H7 (cell line): ENCODE data around the gene NUP160. TPM values are rescaled to one million over a fixed set of nuclear protein-coding genes. Genes with fewer than 3 reads are reported as not detected.
"Not testable (repeated sequence)": the region's sequence is repeated elsewhere in the genome, so short reads cannot be mapped to it uniquely, and the experiment has no call there.

Experiments used
- DNase-seq: peaks from one replicate; pipeline ENCODE4 v3.0.0; 2012
- H3K27me3 ChIP-seq: 2 replicates; pipeline ENCODE4 v1.6.0; 2011; ENCODE audit warnings: mild to moderate bottlenecking, low read length; ENCODE audit not compliant: control insufficient read depth, insufficient read depth
- H3K36me3 ChIP-seq: replicated peaks from 2 replicates; pipeline ENCODE4 v1.5.1; 2011; ENCODE audit warnings: low read length; ENCODE audit not compliant: control insufficient read depth, insufficient read depth
- H3K4me3 ChIP-seq: 2 replicates; pipeline ENCODE4 v1.5.1; 2011; ENCODE audit warnings: low read depth, mild to moderate bottlenecking, control low read depth, low read length, moderate library complexity; ENCODE audit not compliant: insufficient read depth
- total RNA-seq: library from RNA; depleted of rRNA; stranded (reverse); fragments of >200 nt; shearing (Covaris generic); gene quantifications from 2 replicates; pipeline ENCODE4 v1.2.3, GENCODE V29; 2014

Gene NUP160
- total RNA-seq, 1 experiment from 2014 or later: 48.0 TPM

GRCh38 chr11:47790017-47790416 lies 58.1 kb downstream of the NUP160 start:
- DNase-seq: not testable (repeated sequence)
- peaks cover 28% of the 10 kb centered on the region for H3K36me3 ChIP-seq

DNA sequence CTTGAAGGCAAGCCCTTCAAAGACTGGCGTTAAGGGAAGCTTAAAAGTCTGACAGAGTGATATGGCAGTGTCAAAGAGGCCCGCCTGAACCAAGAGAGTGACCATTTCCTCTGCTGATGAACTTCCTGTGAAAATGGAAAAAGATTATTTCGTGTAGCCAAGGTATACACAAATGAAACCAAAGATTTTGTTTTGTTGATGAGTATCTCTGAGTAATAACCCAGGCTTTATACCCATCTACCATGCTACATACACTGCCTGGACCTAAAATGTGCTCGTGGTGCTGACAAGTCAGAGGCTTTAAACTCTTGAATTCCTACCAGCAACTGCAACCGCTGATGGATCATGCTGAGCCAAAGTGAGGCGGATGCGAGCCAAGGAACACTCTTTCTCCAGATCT lies 60.0 kb downstream of the NUP160 start:
- no peaks in the 10 kb centered on the region for H3K27me3 ChIP-seq
- no peak overlapping the region for H3K4me3 ChIP-seq
- DNase-seq: no peak
- H3K36me3 ChIP-seq: peaks cover 27% of the 10 kb centered on the region

More at GRCh38 chr11:47790017-47790416, 58.1 kb downstream of the NUP160 start:
- not testable (repeated sequence) for H3K27me3 ChIP-seq, H3K4me3 ChIP-seq

DNA sequence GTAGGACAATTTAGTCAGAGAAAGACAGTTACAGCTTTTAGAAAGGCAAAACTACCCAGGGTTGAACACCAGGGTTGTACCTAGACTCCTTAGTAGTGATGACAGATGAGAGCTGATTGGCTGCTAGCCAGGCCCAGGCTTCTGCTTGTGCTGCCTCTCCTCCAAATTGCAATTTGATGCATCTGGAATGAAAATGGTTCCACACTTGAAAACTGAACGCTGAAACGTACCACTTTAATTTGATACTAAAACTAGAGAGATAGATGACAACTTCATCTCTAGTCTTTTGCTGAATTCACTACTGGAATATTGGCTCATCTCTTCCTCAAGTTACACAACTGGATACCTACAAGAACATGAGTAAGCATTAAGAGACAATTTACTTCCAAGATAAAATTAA lies 61.8 kb downstream of the NUP160 start:
- Histone ChIP-seq H3K36me3 (peaks cover 22% of the 10 kb centered on the region), H3K27me3 (no peaks in the 10 kb centered on the region), H3K4me3 (no peak overlapping the region)
- no peak for DNase-seq

DNA sequence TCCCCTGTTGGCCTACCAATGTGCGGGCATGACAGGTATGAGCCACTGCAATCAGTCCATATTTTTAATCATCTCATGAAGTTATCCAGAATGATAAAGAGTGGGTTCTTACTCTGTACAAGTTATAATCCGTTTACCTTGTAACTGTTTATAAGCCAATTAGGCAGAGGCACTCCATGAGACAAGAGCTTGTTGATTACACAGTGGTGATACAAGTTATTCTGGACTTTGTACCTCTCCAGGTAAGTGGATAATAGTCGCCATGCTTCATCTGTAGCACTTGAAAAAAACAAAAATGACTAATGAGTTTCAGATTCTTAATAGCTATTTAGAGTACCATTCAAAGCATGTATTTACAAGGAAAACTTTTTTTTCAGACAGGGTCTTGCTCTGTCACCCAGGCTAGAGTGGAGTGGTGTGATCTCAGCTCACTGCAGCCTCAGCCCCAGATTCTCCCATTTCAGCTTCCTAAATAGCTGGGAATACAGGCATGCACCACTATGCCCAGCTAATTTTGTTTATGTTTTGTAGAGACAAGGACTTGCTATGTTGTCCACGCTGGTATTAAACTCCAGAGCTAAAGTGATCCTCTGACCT lies 63.3 kb downstream of the NUP160 start:
- no peaks in the 10 kb centered on the region for H3K27me3 ChIP-seq
- peaks cover 23% of the 10 kb centered on the region for H3K36me3 ChIP-seq
- H3K4me3 ChIP-seq: no peak overlapping the region
- no peak for DNase-seq

GRCh38 chr11:47783087-47783610 lies 65.0 kb downstream of the NUP160 start:
- no peak for DNase-seq
- peaks cover 27% of the 10 kb centered on the region for H3K36me3 ChIP-seq
- no peaks in the 10 kb centered on the region for H3K27me3 ChIP-seq
- no peak overlapping the region for H3K4me3 ChIP-seq

- peaks cover 16% of the 10 kb centered on the region for H3K36me3 ChIP-seq
- no peak overlapping the region for H3K4me3 ChIP-seq
- no peaks in the 10 kb centered on the region for H3K27me3 ChIP-seq
- no peak for DNase-seq
Measured at GRCh38 chr11:47778878-47779483, 69.2 kb downstream of the NUP160 start.

DNA sequence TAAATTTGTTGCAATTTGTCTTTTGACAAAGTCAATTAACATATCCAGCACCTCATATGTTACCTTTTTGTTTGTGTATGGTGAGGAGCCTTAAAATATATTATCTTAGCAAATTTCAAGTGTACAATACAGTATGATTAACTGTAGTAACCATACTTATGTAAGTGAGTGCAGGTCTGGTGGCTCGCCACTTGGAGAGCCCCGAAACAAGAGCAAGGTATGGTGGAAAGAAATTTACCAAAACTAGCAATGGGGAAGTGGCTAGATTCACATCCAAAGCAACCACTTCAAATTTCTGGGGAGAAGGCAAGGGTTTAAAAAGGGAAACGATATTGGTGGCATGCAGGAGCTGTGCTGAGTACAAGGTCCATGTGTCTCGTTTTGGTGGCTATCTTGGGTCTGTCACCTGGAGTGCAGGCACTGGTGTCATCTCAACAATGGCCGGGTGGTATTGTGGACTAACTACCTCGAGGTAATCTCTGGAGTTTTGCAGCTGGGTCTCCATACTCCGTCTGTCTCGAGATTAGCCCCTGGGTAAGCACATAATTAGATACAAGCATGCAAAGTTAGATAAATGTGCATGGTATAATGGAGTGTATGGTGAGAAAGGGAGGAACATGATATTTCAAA lies 72.8 kb downstream of the NUP160 start:
- DNase-seq: no peak
- H3K4me3 ChIP-seq: no peak overlapping the region
- peaks cover 13% of the 10 kb centered on the region for H3K36me3 ChIP-seq
- H3K27me3 ChIP-seq: no peaks in the 10 kb centered on the region

DNA sequence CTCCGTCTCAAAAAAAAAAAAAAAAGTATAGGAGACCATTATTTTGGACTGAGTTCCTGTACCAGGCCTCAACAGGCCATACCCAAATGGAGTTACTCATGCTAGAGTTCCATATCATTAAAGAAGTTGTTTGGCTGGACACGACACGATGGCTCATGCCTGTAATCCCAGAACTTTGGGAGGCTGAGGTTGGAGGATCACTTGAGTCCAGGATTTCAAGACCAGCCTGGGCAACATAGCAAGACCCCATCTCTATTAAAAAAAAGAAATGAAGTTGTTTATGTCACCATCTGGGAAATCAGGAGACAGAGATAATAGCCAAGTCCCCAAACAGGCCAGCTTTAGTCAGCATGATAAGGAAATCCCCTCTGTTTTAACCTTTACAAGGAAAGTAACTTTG lies 74.3 kb downstream of the NUP160 start:
- H3K27me3 ChIP-seq: no peaks in the 10 kb centered on the region
- no peak for DNase-seq

DNA sequence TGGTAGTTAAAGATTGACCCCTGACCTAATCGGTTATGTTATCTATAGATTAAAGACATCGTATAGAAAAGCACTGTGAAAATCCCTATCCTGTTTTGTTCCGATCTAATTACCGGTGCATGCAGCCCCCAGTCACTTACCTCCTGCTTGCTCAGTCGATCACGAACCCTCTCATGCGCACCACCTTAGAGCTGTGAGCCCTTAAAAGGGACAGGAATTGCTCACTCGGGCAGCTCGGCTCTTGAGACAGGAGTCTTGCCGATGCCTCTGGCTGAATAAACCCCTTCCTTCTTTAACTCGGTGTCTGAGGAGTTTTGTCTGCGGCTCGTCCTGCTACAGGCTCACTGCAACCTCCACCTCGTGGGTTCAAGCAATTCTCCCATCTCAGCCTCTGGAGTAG lies 78.6 kb downstream of the NUP160 start:
- not testable (repeated sequence) for H3K27me3 ChIP-seq, H3K4me3 ChIP-seq, H3K36me3 ChIP-seq, DNase-seq

More for the DNA sequence above, 74.3 kb downstream of the NUP160 start:
- H3K36me3 ChIP-seq: peaks cover 8% of the 10 kb centered on the region
- no peak overlapping the region for H3K4me3 ChIP-seq

DNA sequence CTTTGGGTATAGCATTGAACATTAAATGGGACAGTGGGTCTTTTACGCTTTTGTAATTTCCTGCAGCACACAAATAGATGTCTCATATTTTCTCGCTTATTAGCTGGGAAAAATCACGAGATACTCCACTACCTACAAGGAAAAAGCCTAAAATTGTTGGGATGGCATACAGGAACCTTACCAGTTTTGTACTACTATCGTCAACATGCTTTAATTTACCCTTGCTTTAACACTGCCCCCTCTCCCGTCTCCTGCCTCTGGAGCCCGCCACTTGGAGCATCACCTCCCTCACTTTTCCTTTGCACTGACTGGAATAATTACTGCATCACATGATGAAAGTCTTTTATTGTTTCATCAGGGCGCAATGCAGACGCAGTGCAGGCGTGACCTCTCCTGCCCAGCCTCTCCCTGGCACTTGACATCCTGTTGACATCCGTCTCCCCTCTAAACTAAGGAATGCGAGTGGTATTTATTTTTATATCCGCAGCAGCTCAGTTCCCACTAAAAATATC lies 80.0 kb downstream of the NUP160 start:
- Histone ChIP-seq H3K4me3 (peak overlapping the region; percentile 59), H3K27me3 (no peaks in the 10 kb centered on the region), H3K36me3 (peaks cover 9% of the 10 kb centered on the region)
- DNase-seq: peak; percentile 27

DNA sequence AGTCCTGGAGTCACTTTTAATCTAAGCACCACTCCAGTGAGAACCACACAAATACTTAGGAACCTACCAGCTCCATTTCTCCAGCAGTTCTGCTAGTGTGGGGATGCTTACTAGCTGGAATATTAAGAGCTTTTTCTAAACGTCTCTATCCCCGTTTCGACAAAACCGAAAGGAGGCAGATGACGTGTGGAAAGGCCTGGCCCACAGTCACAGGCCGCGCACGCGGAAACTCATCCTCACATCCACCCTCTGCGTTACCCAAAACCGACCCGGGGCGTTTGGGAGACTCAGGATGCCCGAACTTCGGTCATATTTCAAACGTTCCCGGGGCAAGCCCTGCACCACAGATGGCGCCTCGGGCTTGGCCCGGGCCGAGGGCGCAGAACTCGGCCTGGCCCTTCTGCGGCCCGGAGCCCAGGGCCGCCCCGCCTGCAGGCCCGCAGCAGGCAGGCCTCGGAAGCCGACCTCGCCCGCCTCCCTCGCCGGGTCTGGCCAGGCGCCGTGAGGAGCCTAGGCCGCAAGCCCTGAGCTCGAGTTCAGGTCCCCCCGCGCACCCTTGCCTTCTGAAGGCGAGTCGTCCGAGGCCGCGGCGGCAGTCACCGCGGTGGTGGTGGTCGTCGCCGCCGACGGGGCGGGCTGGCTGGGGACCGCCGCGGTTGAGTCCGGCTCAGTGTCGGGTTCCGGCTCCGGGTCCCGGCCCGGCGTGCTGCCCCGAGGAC lies 81.5 kb downstream of the NUP160 start:
- no peak for DNase-seq
- Histone ChIP-seq H3K36me3 (peaks cover 9% of the 10 kb centered on the region), H3K27me3 (no peaks in the 10 kb centered on the region), H3K4me3 (peak overlapping the region; percentile 92)

DNA sequence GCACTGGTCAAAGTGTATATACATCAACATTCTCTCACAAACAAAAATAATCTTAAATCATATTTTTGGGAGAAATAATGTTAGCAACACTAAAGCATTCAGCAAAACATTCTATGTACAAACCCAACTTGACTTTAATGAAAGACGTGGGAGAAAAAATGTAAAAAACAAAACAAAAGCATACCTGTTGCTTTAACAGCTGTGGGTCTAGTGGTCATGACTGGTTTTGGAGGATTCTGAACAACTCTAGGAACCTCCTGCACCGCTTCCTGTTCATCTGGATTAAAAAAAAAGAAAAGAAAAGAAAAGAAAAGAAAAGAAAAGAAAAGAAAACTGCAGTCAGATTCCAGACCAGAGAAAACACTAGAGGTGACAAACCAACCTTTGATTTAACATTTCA lies 83.1 kb downstream of the NUP160 start:
- DNase-seq: no peak
- H3K27me3 ChIP-seq: no peaks in the 10 kb centered on the region
- peaks cover 11% of the 10 kb centered on the region for H3K36me3 ChIP-seq
- no peak overlapping the region; the same call in 1 of the 2 replicates for H3K4me3 ChIP-seq

GRCh38 chr11:47759291-47759690 lies 88.9 kb downstream of the NUP160 start:
- DNase-seq, H3K27me3 ChIP-seq, H3K4me3 ChIP-seq: not testable (repeated sequence)
- H3K36me3 ChIP-seq: peaks cover 21% of the 10 kb centered on the region

GRCh38 chr11:47756208-47756607 lies 91.9 kb downstream of the NUP160 start:
- Histone ChIP-seq H3K36me3 (peaks cover 38% of the 10 kb centered on the region), H3K4me3 (no peak overlapping the region), H3K27me3 (no peaks in the 10 kb centered on the region)
- no peak for DNase-seq
